KBM-7 (cell line): ENCODE measurements around the gene UNC119.
"Not testable (repeated sequence)": the region's sequence is repeated elsewhere in the genome, so short reads cannot be mapped to it uniquely, and the experiment has no call there.

ENCODE experiments used
- DNase-seq: peaks from one replicate; pipeline ENCODE4 v3.0.0-alpha.2; 2015
- in situ Hi-C: fragments of 300-500 bp; cut with MboI; formaldehyde crosslinking; loops from 2 replicates; pipeline ENCODE4 v1.14.3; 2020; ENCODE audit warnings: low sequenced_read_pairs, low pct_unique_long_range_greater_than_20kb, mixed read lengths

Gene UNC119

GRCh38 chr17:28527181-28527681, 25.2 kb downstream of the UNC119 start:
- in situ Hi-C loops: no loop called here
- DNase-seq: no peak

- DNase-seq: no peak
- in situ Hi-C loops: no loop called here
Measured at GRCh38 chr17:28526381-28526780, 26.0 kb downstream of the UNC119 start.

GRCh38 chr17:28524476-28525424, 27.7 kb downstream of the UNC119 start:
- DNase-seq: no peak
- in situ Hi-C loops: no loop called here

- no peak for DNase-seq
- in situ Hi-C loops: no loop called here
Measured at GRCh38 chr17:28523876-28524275, 28.5 kb downstream of the UNC119 start.

GRCh38 chr17:28523186-28523585, 29.2 kb downstream of the UNC119 start:
- DNase-seq: no peak
- in situ Hi-C loops: no loop called here

GRCh38 chr17:28522281-28522680, 30.1 kb downstream of the UNC119 start:
- in situ Hi-C loops, DNase-seq: not testable (repeated sequence)

GRCh38 chr17:28521311-28522085, 30.9 kb downstream of the UNC119 start:
- DNase-seq: no peak
- in situ Hi-C loops: no loop called here

GRCh38 chr17:28520687-28521086, 31.7 kb downstream of the UNC119 start:
- in situ Hi-C loops: no loop called here

GRCh38 chr17:28519236-28519635, 33.2 kb downstream of the UNC119 start:
- DNase-seq: peak; percentile 18
- in situ Hi-C loops: no loop called here

More at GRCh38 chr17:28520687-28521086, 31.7 kb downstream of the UNC119 start:
- no peak for DNase-seq

- DNase-seq: no peak
Measured at GRCh38 chr17:28518578-28518977, 33.8 kb downstream of the UNC119 start.

GRCh38 chr17:28518132-28518531, 34.3 kb downstream of the UNC119 start:
- DNase-seq: peak; percentile 33
- in situ Hi-C loops: no loop called here

More at GRCh38 chr17:28518578-28518977, 33.8 kb downstream of the UNC119 start:
- in situ Hi-C loops: no loop called here

GRCh38 chr17:28515518-28515917, 36.9 kb downstream of the UNC119 start:
- in situ Hi-C loops: no loop called here
- DNase-seq: no peak

- DNase-seq: no peak
- in situ Hi-C loops: no loop called here
Measured at GRCh38 chr17:28514561-28515002, 37.8 kb downstream of the UNC119 start.

GRCh38 chr17:28513476-28513875, 38.9 kb downstream of the UNC119 start:
- DNase-seq: no peak
- in situ Hi-C loops: no loop called here

GRCh38 chr17:28511858-28512461, 40.5 kb downstream of the UNC119 start:
- DNase-seq: no peak

GRCh38 chr17:28509789-28510188, 42.6 kb downstream of the UNC119 start:
- DNase-seq: no peak
- in situ Hi-C loops: no loop called here

More at GRCh38 chr17:28511858-28512461, 40.5 kb downstream of the UNC119 start:
- in situ Hi-C loops: no loop called here

- in situ Hi-C loops: no loop called here
- DNase-seq: no peak
Measured at GRCh38 chr17:28508211-28508724, 44.2 kb downstream of the UNC119 start.

GRCh38 chr17:28507567-28508203, 44.7 kb downstream of the UNC119 start:
- in situ Hi-C loops: no loop called here
- no peak for DNase-seq
